GM18517 (cell line): ENCODE results near the gene MAMLD1.
A peak's percentile ranks its signal among the peaks of the same experiment; 100 is the strongest.

Experiments used
- ATAC-seq: cut with Tn5 transposase; IDR thresholded peaks from one replicate; pipeline ENCODE4 v1.9.1; 2021; ENCODE audit warnings: mild to moderate bottlenecking, moderate library complexity; ENCODE audit not compliant: unreplicated experiment

The MAMLD1 gene

GRCh38 chrX:150456941-150457340 is 93.8 kb downstream of the MAMLD1 start:
- ATAC-seq, result no peak

DNA sequence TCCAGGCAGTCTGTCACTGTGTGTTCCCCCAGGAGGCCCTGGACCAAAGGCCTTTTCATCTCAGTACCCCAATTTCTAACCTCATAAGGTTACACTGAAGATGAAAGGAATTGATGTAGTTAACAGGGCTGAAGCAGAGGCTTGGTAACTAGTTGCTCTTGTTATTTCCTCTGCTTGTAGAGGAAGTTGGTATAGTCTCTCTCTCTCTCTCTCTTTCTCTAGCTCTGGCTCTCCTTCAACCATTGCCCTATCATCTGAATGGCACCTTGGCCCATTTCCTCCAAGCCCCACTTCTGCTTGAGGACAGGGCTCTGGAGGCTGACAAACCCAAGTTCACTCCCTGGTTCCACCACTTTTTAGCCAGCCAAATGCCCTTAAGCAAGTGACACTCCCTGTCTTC is 96.1 kb downstream of the MAMLD1 start:
- no peak for ATAC-seq

DNA sequence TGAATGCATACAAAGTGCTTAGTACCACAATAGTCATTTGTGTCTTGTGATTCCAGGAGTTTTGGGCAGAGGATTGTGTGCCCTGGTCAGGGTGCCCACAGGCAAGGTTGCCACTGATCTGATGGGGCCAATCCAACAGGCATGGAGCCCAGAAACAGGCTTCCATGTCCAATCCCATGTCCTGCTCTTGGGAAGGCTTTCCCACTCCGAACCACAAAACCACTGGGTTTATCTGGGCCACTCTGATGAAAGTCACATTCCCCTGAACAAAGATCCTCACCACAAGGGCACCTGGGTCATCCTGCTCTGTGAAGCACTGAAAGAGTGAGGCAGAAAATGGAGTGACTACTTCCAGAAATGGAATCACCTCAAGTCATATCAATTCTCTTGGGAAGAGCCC is 96.9 kb downstream of the MAMLD1 start:
- ATAC-seq, result no peak

GRCh38 chrX:150460781-150461180 is 97.7 kb downstream of the MAMLD1 start:
- no peak for ATAC-seq

DNA sequence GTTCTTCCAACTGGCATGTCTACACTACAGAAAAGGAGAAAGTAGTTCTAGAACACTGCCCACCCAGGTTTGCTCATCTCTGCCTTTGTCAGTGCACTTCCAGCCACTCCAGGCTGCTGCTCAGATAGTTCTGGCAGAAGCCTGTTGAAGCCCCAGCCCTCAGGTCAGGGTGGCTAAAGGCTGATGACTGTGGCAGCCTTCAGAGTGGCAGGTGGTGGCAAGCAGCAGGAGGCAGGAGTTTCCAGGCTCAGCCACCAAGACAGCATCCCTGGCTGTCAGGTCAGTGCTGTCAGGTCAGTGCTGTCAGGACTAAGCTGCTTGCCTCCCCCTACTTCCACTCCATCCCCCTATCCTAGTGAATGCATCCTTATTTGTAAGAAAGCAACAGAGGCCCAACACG is 100.4 kb downstream of the MAMLD1 start:
- no peak for ATAC-seq

GRCh38 chrX:150464001-150464400 is 100.9 kb downstream of the MAMLD1 start:
- ATAC-seq, result no peak

DNA sequence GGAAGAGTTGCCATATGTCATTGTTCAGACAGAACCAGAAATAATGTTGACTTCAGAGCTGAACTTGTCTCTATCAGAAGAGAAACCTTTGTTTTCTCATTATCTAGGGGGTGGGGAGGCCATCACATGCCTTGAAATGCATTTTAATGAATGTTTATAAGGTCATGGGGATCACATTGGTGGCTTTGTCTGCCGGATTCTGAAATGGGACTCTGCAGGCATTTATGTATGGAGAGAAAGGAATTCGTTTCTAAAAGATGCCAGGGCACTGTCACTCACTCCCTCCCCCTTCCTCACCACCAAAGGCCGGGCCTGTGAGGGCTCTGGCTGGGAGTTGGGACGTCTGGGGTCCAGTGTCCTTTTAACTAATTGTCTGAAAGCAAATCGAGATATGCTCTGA is 102.2 kb downstream of the MAMLD1 start:
- no peak for ATAC-seq

DNA sequence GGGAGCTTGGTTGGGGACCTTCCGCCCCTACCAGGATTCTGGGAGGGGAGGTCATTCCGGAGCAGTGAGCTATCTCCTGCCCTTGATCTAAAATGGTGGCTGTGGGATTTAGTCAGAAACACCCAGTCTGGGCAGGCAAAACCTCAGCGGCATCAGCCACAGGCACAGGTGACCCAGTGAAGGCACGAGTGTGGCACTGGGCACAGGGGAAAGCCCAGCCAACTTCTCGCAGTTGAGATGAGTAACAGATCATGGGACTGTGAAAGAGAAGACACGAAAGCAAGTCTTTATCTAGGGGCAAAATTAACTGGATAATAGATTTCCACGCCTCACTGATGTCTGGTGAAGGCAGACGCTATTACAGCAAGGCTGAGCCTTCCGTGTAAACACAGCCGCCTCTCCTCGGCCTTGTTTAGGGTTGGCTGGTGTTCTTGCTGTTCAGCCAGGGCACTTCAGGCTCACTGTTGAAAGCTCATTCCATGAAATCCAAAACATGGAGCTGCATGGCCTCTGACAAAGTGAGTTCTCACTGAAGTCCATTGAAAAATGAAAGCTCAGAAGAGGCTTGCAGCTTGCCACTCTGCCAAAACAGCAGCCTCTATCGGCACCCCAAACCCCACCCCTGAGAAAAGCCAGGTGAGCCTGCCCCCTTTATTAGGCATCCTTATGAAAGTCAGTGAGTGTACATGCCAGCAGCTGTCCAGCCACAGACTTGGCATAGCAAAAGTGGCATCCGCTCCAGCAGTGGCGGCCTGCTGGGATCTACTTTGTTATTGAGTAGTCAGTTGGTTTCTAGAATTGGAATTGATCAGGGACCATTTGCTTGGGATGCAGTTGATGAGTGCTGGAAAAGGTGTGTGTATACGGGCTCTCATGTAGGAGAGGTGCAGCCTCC is 103.0 kb downstream of the MAMLD1 start:
- no peak for ATAC-seq

- no peak for ATAC-seq
These were observed 109.2 kb downstream of the MAMLD1 start for GRCh38 chrX:150472306-150472705.

GRCh38 chrX:150473371-150473770 is 110.3 kb downstream of the MAMLD1 start:
- no peak for ATAC-seq

DNA sequence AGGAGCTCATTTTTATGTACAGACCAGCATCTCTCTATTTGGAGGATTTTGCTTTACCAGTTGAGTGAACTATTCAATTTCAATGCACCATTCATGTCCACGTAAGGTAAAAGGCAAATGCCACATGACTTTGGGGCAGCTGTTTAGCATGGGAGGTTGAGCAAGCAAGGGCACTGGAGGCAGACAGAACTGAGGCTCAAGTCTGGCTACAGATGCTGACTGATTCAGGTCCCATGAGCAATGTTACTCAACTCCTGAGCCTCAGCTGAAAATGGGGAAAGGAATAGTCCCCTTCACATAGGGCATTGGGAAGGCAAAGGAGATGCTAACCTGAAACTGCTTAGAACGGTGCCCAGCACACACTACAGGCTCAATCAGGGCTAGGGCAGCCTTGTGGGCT is 112.3 kb downstream of the MAMLD1 start:
- no peak for ATAC-seq

DNA sequence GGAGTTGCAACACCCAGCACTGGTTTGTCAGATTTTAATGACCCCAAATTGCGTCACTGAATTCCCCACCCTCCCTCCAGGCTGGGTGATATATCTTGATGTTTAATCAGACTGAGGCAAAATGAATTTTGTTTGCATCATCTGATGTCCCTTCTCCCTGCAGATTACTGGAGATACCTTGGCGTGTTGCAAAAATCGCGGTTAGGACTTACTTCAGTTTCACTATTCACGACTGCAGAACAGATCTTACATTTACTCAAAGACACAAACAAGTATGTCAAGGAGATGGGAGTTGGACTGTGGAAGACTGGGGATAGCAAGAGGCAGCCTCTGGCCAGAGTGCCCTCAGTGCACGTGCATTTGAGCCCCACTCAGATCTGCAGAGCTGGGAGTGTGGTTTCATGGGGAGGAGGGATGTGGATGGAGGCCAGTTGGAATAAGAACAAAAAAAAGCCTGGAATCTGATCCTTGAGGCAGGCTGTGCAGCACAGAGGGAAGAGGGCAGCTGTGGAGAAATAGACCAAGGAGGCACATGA is 113.1 kb downstream of the MAMLD1 start:
- no peak for ATAC-seq

DNA sequence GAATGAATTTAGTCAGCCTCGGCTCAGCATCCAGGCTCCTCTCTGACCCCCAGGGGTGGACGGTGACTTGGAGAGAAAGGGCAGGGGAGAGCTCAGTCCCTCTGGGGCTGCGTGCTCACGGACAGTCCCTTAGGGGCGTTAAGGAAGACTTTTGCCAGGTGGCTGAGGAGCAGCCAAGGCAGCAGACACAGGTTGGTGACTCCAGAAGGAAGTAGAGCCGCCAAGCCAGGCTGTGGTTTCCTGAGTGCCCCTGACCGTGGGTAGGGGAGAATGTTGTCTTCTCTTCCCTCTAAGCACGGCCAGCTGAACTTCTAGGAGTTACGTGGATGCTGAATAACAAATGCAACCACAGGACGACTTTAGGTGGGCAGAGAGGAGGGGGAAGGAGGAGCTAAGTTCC is 114.3 kb downstream of the MAMLD1 start:
- ATAC-seq, result no peak

DNA sequence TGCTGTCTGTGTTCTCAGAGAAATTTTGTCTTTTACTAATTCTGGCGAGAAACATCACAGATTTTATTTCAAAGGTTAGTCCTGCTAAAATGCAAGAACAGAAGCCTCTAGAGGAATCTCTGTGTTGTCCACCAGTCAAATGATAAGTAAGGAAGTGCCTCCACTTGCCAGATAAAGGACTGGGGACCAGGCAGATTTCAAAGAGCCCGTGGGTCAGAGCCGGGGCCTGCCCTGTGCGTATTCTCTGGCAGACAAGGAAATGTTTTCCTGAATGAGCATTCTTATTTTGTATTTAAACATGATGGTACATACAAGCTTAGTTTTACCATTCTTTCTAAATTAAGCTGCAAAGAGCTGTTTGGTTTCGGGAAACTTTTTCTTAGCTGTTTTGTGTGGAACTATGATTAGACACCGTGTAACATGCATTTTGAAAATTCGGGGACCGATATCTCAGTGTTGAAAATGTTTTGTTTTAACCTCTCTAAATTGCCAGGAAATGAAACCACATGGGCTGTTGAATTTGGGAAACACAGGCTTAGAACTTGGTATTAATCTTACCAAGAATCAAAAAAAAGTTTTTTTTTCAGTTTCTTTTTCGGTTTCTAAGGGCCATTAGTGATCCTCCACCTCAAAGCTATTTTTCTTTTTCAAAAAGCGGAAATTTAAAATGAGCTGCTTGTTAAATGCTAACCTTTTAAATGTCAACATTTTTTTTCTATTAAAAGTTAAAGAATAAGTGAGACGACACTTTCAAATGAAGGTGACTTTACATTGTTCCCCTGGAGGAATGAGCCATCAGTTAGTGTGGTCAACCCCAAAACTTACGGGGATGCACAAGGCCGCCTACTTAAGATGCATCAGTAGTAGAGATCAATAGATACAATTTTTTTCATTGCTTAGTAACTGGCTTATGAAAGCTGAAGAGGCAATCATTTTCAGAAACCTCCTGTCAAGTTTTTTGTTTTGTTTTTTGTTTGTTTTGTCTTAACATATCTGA is 115.7 kb downstream of the MAMLD1 start:
- ATAC-seq, result peak; percentile 56

DNA sequence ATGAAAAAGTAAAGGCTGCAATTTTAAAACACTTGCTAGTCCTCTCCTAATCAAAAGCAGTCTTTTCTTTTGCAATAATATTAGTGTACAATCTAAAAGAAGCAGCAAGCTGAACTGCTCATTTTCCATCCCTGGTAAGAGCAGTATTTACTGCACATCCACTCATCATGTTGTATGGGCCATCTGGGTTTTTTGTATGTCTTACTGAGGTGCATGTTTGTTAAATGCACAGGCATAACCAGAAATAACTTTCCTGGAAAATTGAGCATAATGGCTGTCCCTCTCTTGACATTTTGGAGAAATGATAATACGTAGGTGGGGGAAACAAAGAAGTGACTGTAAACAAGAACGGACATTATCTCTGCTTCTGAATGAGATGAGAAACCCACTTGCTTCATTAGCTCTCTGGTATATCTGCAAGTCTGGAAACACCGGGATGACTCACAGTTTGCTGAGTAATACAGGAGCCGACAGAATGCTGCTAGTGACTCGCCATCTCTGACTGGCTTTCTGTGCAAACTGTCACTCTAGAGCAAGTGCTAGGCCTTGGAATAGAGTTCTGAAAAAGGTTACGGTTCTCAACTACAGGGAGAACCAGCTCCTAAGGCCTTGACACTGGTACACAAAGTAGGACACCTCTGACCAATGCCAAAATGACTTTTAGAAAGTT is 119.6 kb downstream of the MAMLD1 start:
- peak; percentile 53 for ATAC-seq

- no peak for ATAC-seq
These were observed 120.4 kb downstream of the MAMLD1 start for GRCh38 chrX:150483356-150483985.

- ATAC-seq, result no peak
These were observed 122.9 kb downstream of the MAMLD1 start for GRCh38 chrX:150486011-150486410.

- no peak for ATAC-seq
These were observed 124.4 kb downstream of the MAMLD1 start for GRCh38 chrX:150487369-150488094.

DNA sequence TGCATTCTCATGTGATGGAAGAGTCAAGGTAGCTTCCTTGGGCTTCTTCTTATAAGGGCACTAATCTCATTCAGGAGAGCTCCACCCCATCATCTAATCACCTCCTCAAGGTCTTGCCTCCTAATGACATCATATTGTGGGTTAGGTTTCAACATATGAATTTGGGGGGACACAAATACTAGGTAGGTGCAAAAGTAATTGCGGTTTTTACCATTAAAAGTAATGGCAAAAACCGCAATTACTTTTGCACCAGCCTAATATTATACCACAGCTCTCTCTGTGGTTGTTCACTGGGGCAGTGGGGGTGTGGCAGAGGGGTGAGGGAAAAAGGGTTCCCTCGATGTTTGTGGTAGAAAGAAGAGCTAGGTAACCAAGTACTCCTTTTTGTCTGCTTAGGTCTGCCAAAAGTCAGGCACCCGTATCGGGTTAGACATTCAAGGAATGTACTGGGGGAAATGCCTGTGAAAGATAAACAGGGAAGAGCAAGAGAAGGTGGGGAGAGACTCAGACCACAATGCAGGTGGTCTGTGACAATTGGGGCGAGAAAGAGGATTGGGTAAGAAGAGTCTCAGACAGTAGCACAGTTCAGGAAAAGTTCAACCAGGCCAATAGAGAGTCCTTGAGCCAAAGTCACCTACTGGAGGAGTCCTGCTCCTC is 126.4 kb downstream of the MAMLD1 start:
- no peak for ATAC-seq
